Smooth muscle cell (in vitro differentiated cells): Measurements from ENCODE around the gene WDR1. TPM values are rescaled to one million over a fixed set of nuclear protein-coding genes. Genes with fewer than 3 reads are reported as not detected.

Experiments
- DNase-seq: peaks from one replicate; lab custom pipeline; 2025; ENCODE audit not compliant: unreplicated experiment; lab: John Stamatoyannopoulos, UW
- H2AFZ ChIP-seq: fragments of 200-600 bp; sonication (generic); 2 replicates; pipeline ENCODE4 v1.6.0; 2016; ENCODE audit warnings: antibody characterized with exemption, low read depth, mild to moderate bottlenecking
- H3F3A ChIP-seq: fragments of 200-600 bp; sonication (generic); 2 replicates; pipeline ENCODE4 v1.6.0; 2017; ENCODE audit warnings: antibody characterized with exemption, low read depth
- H3K27ac ChIP-seq: fragments of 200-600 bp; sonication (generic); 2 replicates; pipeline ENCODE4 v1.5.1; 2016; ENCODE audit warnings: low read depth, mild to moderate bottlenecking
- H3K27me3 ChIP-seq: fragments of 200-600 bp; sonication (generic); 2 replicates; pipeline ENCODE4 v1.6.1; 2016; ENCODE audit warnings: low read depth, mild to moderate bottlenecking
- H3K36me3 ChIP-seq: fragments of 200-600 bp; sonication (generic); 2 replicates; pipeline ENCODE4 v1.5.1; 2016; ENCODE audit warnings: low read depth
- H3K4me1 ChIP-seq: fragments of 200-600 bp; sonication (generic); 2 replicates; pipeline ENCODE4 v1.5.1; 2016; ENCODE audit warnings: low read depth
- H3K4me2 ChIP-seq: fragments of 200-600 bp; sonication (generic); 2 replicates; pipeline ENCODE4 v1.6.0; 2016; ENCODE audit warnings: mild to moderate bottlenecking
- H3K4me3 ChIP-seq: fragments of 200-600 bp; sonication (generic); 2 replicates; pipeline ENCODE4 v1.5.1; 2016; ENCODE audit warnings: mild to moderate bottlenecking
- H3K79me2 ChIP-seq: fragments of 200-600 bp; sonication (generic); 2 replicates; pipeline ENCODE4 v1.6.0; 2016; ENCODE audit warnings: low read depth, mild to moderate bottlenecking
- H3K9ac ChIP-seq: fragments of 200-600 bp; sonication (generic); 2 replicates; pipeline ENCODE4 v1.6.0; 2016; ENCODE audit warnings: low read depth
- H3K9me3 ChIP-seq: fragments of 200-600 bp; sonication (generic); replicated peaks from 2 replicates; pipeline ENCODE4 v1.5.1; 2016; ENCODE audit warnings: low read depth
- H4K20me1 ChIP-seq: fragments of 200-600 bp; sonication (generic); 2 replicates; pipeline ENCODE4 v1.6.0; 2016; ENCODE audit warnings: low read depth
- WGBS: methylation state at CpG from one replicate; pipeline ENCODE4 v1.1.7; 2016; ENCODE audit warnings: low lambda C conversion rate; 5-methylcytosine and 5-hydroxymethylcytosine counted together
- polyA plus RNA-seq: library from polyadenylated mRNA; unstranded; fragments of >200 nt; fragmentation: Nextera tagmentation; extraction: Ambion mirVana; gene quantifications from 2 replicates; pipeline ENCODE4 v1.2.1, GENCODE V29; 2016
- total RNA-seq: library from RNA; depleted of rRNA; stranded (reverse); fragments of >200 nt; gene quantifications from 2 replicates; pipeline ENCODE4 v1.2.3, GENCODE V29; 2014
- TF ChIP-seq, protein P1 (sequence below): fragments of 200-600 bp; sonication (generic); IDR thresholded peaks from 2 replicates; pipeline ENCODE4 v1.5.1; 2017; ENCODE audit warnings: borderline replicate concordance, mild to moderate bottlenecking, antibody characterized with exemption; ENCODE audit not compliant: insufficient read depth, poor library complexity, severe bottlenecking

The WDR1 gene
- total and polyA plus RNA-seq, 2 experiments from 2014 or later, result 259 to 273 TPM

GRCh38 chr4:10092481-10093270 lies 23.9 kb downstream of the WDR1 start:
- Histone ChIP-seq H3K27ac (peak overlapping the region; percentile 98), H4K20me1 (peaks cover 100% of the 10 kb centered on the region), H3K9ac (no peak overlapping the region), H3K4me2 (peak overlapping the region; percentile 67), H3K27me3 (no peaks in the 10 kb centered on the region), H3K9me3 (no peaks in the 10 kb centered on the region), H2AFZ (no peak overlapping the region), H3K4me1 (peaks cover 27% of the 10 kb centered on the region), H3K36me3 (peaks cover 2% of the 10 kb centered on the region), H3K79me2 (peaks cover 72% of the 10 kb centered on the region), H3F3A (peaks cover 30% of the 10 kb centered on the region), H3K4me3 (no peak overlapping the region)
- DNase-seq, result no peak
- WGBS, result 61% methylated on average over 18 of the region's 19 CpGs
- TF ChIP-seq, protein P1, sequence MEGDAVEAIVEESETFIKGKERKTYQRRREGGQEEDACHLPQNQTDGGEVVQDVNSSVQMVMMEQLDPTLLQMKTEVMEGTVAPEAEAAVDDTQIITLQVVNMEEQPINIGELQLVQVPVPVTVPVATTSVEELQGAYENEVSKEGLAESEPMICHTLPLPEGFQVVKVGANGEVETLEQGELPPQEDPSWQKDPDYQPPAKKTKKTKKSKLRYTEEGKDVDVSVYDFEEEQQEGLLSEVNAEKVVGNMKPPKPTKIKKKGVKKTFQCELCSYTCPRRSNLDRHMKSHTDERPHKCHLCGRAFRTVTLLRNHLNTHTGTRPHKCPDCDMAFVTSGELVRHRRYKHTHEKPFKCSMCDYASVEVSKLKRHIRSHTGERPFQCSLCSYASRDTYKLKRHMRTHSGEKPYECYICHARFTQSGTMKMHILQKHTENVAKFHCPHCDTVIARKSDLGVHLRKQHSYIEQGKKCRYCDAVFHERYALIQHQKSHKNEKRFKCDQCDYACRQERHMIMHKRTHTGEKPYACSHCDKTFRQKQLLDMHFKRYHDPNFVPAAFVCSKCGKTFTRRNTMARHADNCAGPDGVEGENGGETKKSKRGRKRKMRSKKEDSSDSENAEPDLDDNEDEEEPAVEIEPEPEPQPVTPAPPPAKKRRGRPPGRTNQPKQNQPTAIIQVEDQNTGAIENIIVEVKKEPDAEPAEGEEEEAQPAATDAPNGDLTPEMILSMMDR, result no peak

- H3K27ac ChIP-seq, result peak overlapping the region; percentile 98
- WGBS, result 94% methylated on average over 19 of the region's 19 CpGs
- H3K36me3 ChIP-seq, result peaks cover 7% of the 10 kb centered on the region
- H2AFZ ChIP-seq, result no peak overlapping the region
- TF ChIP-seq, protein P1, result no peak
- peaks cover 27% of the 10 kb centered on the region for H3K4me1 ChIP-seq
- no peak overlapping the region for H3K9ac ChIP-seq
- no peaks in the 10 kb centered on the region for H3K9me3 ChIP-seq
- no peak for DNase-seq
- no peaks in the 10 kb centered on the region for H3K27me3 ChIP-seq
- peaks cover 20% of the 10 kb centered on the region for H3F3A ChIP-seq
- no peak overlapping the region for H3K4me3 ChIP-seq
- peaks cover 78% of the 10 kb centered on the region for H3K79me2 ChIP-seq
- H4K20me1 ChIP-seq, result peaks cover 100% of the 10 kb centered on the region
- no peak overlapping the region for H3K4me2 ChIP-seq
These were observed 24.9 kb downstream of the WDR1 start for GRCh38 chr4:10091531-10092181.

GRCh38 chr4:10090467-10091250 lies 25.9 kb downstream of the WDR1 start:
- Histone ChIP-seq H3K27ac (no peak overlapping the region), H3K4me3 (no peak overlapping the region), H3K4me1 (peaks cover 24% of the 10 kb centered on the region), H4K20me1 (peaks cover 100% of the 10 kb centered on the region), H3K4me2 (no peak overlapping the region), H3K79me2 (peaks cover 76% of the 10 kb centered on the region), H3K9me3 (no peaks in the 10 kb centered on the region), H3F3A (peaks cover 16% of the 10 kb centered on the region), H2AFZ (no peak overlapping the region), H3K9ac (no peak overlapping the region), H3K27me3 (no peaks in the 10 kb centered on the region), H3K36me3 (peaks cover 9% of the 10 kb centered on the region)
- DNase-seq, result no peak
- TF ChIP-seq, protein P1, result no peak
- 95% methylated on average over 21 of the region's 21 CpGs for WGBS
